HG03457 (cell line): ENCODE results near the gene SNX27.

Experiments used
- ATAC-seq: cut with Tn5 transposase; IDR thresholded peaks from one replicate; pipeline ENCODE4 v1.9.1; 2021; ENCODE audit warnings: moderate number of reproducible peaks; ENCODE audit not compliant: unreplicated experiment

SNX27 gene

GRCh38 chr1:151702936-151703335 lies 91.1 kb downstream of the SNX27 start:
- ATAC-seq = no peak

GRCh38 chr1:151703813-151704212 lies 92.0 kb downstream of the SNX27 start:
- no peak for ATAC-seq

- no peak for ATAC-seq
Measured at GRCh38 chr1:151704246-151704645, 92.4 kb downstream of the SNX27 start.

- ATAC-seq = no peak
Measured at GRCh38 chr1:151705146-151705545, 93.3 kb downstream of the SNX27 start.

GRCh38 chr1:151705753-151706463 lies 94.1 kb downstream of the SNX27 start:
- no peak for ATAC-seq

- no peak for ATAC-seq
Measured at GRCh38 chr1:151706464-151707415, 94.9 kb downstream of the SNX27 start.

- ATAC-seq = no peak
Measured at GRCh38 chr1:151707541-151708065, 95.8 kb downstream of the SNX27 start.

GRCh38 chr1:151708891-151709290 lies 97.0 kb downstream of the SNX27 start:
- ATAC-seq = no peak

- no peak for ATAC-seq
Measured at GRCh38 chr1:151710187-151710840, 98.5 kb downstream of the SNX27 start.

- ATAC-seq = no peak
Measured at GRCh38 chr1:151711044-151711800, 99.4 kb downstream of the SNX27 start.

GRCh38 chr1:151711951-151712350 lies 100.1 kb downstream of the SNX27 start:
- ATAC-seq = no peak

GRCh38 chr1:151713044-151713443 lies 101.2 kb downstream of the SNX27 start:
- no peak for ATAC-seq

- ATAC-seq = no peak
Measured at GRCh38 chr1:151713874-151714273, 102.0 kb downstream of the SNX27 start.

GRCh38 chr1:151714820-151715725 lies 103.2 kb downstream of the SNX27 start:
- ATAC-seq = no peak

- ATAC-seq = no peak
Measured at GRCh38 chr1:151715726-151716404, 104.0 kb downstream of the SNX27 start.

GRCh38 chr1:151716405-151716762 lies 104.5 kb downstream of the SNX27 start:
- ATAC-seq = no peak

GRCh38 chr1:151716771-151717631 lies 105.2 kb downstream of the SNX27 start, which contains the start of gene CELF3:
Gene CELF3 (minus strand): TSS chr1:151716803. CDS start chr1:151716020, 783 bp downstream.
- no peak for ATAC-seq

- no peak for ATAC-seq
Measured at GRCh38 chr1:151718011-151718431, 106.2 kb downstream of the SNX27 start.
